Gastroesophageal sphincter (tissue), 4 donors: ENCODE results near the gene TTLL4. TPM values are rescaled to one million over a fixed set of nuclear protein-coding genes. Genes with fewer than 3 reads are reported as not detected.

Experiments used
- ATAC-seq: fragments of 150-250 bp; one replicate; pipeline ENCODE4 v1.9.1; 2016; ENCODE audit warnings: mild to moderate bottlenecking, moderate library complexity
- H3K27ac ChIP-seq, 4 donors: fragments of 200-600 bp; sonication (generic) in 3 of 4; 1 replicate in 3 of 4; 2 replicates in 1 of 4; pipeline ENCODE4 v1.5.1; 2016 to 2019
- H3K27me3 ChIP-seq: fragments of 200-600 bp; sonication (generic); one replicate; pipeline ENCODE4 v1.5.1; 2019
- H3K36me3 ChIP-seq, 2 donors: fragments of 200-600 bp; sonication (generic); one replicate each; pipeline ENCODE4 v1.5.1; 2019; ENCODE audit warnings: control low read depth in 1 of 2
- H3K4me1 ChIP-seq, 3 donors: fragments of 200-600 bp; sonication (generic); 1 replicate in 2 of 3; 2 replicates in 1 of 3; pipeline ENCODE4 v1.5.1; 2016 to 2019; ENCODE audit warnings: control low read depth in 2 of 3
- H3K4me3 ChIP-seq, 2 donors: fragments of 200-600 bp; sonication (generic); one replicate each; pipeline ENCODE4 v1.5.1; 2019; ENCODE audit warnings: mild to moderate bottlenecking in 1 of 2, moderate library complexity in 1 of 2
- H3K9me3 ChIP-seq, 3 donors: fragments of 200-600 bp; sonication (generic); one replicate each; pipeline ENCODE4 v1.5.1; 2017 to 2019; ENCODE audit warnings: control low read depth in 2 of 3
- EP300 ChIP-seq: sonication (generic); formaldehyde crosslinking; IDR thresholded peaks from one replicate; pipeline ENCODE4 v1.6.1; 2017; ENCODE audit warnings: antibody characterized with exemption, mild to moderate bottlenecking
- POLR2A ChIP-seq, 2 donors: fragments of 450-650 bp; IDR thresholded peaks; one replicate each; pipeline ENCODE4 v1.6.1; 2017; ENCODE audit warnings: antibody characterized with exemption in 2 of 2, mild to moderate bottlenecking in 2 of 2, moderate library complexity in 1 of 2
- POLR2AphosphoS5 ChIP-seq: sonication (generic); formaldehyde crosslinking; IDR thresholded peaks from one replicate; pipeline ENCODE4 v1.6.1; 2017; ENCODE audit warnings: antibody characterized with exemption
- WGBS, 2 donors: methylation state at CpG; one replicate each; pipeline ENCODE4 v1.1.5; 2018; ENCODE audit warnings: low coverage in 1 of 2; 5-methylcytosine and 5-hydroxymethylcytosine counted together
- total RNA-seq, 4 donors: library from RNA; depleted of rRNA; stranded (reverse); fragments of >200 nt; gene quantifications; one replicate each; pipeline ENCODE4 v1.1.0, GENCODE V29; 2016
- TF ChIP-seq, protein P1 (sequence below), 4 experiments: fragments of 200-600 bp in 2 of 4; fragments of 450-650 bp in 2 of 4; sonication (generic) in 1 of 4; IDR thresholded peaks; one replicate each; pipeline ENCODE4 v1.5.1; 2017 to 2019; ENCODE audit warnings: antibody characterized with exemption in 4 of 4, mild to moderate bottlenecking in 2 of 4, moderate library complexity in 2 of 4

Gene TTLL4
- total RNA-seq, 4 donors from 2014 or later, result 6.5 to 12.1 (median 8.7) TPM

DNA sequence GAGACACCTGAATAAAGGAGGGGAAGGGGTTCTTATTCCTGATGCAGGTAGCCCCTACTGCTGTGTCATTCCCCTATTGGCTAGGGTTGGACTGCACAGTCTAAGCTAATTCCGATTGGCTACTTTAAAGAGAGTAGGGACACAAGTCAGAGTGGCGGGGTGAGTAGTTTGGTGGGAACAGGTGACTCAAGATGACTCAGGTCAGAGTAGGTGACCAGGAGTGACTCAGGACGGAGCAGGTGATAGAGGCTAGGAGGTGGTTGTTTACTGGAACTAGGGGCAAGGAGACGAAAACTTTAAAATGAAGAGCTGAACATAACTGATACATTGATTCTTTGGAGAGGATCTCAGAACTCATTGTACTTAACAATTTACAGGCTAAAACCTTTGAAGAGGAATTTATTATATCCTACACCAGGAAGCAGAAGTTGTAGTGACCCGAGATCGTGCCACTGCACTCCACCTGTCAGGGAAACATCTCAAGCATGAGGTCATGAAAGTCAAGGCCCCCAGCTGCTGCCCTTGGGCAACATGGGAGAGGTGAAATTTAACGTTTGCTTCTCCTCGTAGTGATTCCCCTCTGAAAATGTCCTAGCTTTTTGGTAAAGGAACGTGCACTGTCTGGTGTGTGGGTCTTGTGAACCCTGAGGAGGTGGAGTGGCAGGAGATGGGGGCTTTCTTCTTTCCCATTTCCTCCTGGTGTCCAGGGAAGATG is 66.8 kb downstream of the TTLL4 start:
- no peak for ATAC-seq
- TF ChIP-seq EP300 (no peak), POLR2AphosphoS5 (no peak), POLR2A (IDR thresholded peaks at IDR 0.05) (no peak)
- TF ChIP-seq, protein P1, sequence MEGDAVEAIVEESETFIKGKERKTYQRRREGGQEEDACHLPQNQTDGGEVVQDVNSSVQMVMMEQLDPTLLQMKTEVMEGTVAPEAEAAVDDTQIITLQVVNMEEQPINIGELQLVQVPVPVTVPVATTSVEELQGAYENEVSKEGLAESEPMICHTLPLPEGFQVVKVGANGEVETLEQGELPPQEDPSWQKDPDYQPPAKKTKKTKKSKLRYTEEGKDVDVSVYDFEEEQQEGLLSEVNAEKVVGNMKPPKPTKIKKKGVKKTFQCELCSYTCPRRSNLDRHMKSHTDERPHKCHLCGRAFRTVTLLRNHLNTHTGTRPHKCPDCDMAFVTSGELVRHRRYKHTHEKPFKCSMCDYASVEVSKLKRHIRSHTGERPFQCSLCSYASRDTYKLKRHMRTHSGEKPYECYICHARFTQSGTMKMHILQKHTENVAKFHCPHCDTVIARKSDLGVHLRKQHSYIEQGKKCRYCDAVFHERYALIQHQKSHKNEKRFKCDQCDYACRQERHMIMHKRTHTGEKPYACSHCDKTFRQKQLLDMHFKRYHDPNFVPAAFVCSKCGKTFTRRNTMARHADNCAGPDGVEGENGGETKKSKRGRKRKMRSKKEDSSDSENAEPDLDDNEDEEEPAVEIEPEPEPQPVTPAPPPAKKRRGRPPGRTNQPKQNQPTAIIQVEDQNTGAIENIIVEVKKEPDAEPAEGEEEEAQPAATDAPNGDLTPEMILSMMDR (IDR thresholded peaks at IDR 0.05), result no peak
- peaks cover 0 to 20% (median 2%) of the 10 kb centered on the region in 3 donors for H3K4me1 ChIP-seq
- no peaks in the 10 kb centered on the region for H3K9me3 ChIP-seq
- 95 to 97% methylated on average over 7 to 8 of the region's 9 CpGs for WGBS, 2 donors
- H3K27me3 ChIP-seq, result peaks cover 7% of the 10 kb centered on the region
- H3K4me3 ChIP-seq, result no peak overlapping the region
- no peaks in the 10 kb centered on the region for H3K36me3 ChIP-seq
- H3K27ac ChIP-seq, result no peak overlapping the region

DNA sequence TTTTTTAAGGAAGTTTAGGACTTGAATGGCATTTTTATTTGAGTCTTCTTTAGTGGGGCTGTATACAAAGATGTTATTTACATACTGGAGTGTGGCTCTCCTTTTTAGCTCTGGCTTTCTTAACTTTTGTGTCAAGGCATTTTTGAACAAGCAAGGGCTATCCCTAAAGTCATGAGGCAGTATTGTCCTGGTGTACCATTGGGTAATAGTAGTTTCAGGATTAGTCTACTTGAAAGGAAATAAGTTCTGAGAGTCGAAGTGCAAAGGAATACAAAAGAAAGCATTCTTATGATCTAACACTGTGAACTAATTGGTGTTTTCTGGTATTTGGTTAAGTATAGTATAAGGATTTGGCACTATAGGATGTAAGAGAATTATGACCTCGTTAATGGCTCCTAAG is 69.4 kb downstream of the TTLL4 start:
- TF ChIP-seq POLR2AphosphoS5 (no peak), POLR2A (IDR thresholded peaks at IDR 0.05) (no peak), EP300 (no peak)
- TF ChIP-seq, protein P1 (IDR thresholded peaks at IDR 0.05), result no peak
- peaks cover 7% of the 10 kb centered on the region for H3K27me3 ChIP-seq
- H3K36me3 ChIP-seq, result no peaks in the 10 kb centered on the region
- peaks cover 0 to 37% (median 10%) of the 10 kb centered on the region in 3 donors for H3K4me1 ChIP-seq
- ATAC-seq, result no peak
- no peak overlapping the region for H3K4me3 ChIP-seq
- no peaks in the 10 kb centered on the region for H3K9me3 ChIP-seq
- WGBS, 2 donors, result 89 to 100% methylated on average over 1 to 2 of the region's 2 CpGs
- H3K27ac ChIP-seq, result no peak overlapping the region

DNA sequence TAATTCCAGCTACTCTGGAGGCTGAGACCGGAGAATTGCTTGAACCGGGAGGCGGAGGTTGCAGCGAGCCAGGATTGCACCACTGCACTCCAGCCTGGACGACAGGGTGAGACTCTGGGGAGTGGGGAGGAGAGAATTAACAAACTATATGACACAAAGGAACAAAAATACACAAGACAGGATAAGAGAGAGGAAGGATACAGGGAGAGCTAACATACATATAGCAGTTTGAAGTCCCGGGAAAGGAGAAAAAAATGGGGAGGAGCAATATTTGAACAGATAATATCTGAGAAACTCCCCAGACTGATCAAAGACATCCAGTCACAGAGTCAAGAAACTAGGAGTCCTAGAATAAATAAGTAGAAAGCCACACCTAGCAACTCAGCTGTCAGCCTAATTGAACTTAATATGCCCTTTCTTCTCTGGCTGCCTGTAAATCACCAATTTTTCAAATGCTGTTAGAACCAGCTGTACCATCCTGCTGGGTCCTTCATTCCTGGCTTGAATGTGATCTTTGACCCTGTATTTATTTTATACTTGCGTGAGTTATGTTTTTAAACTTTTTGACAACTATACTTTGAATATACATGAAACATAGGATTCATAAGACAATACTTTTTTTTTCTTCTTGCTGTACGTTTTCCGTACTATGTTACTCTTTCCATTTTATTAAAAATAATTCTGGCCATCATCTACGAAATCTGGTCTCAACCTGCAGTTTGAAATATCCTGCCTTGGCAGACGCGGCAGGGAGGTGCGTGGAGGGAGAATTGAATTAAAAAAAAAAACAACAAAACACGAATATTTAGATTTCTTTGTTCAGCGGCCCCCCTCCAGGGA is 70.4 kb downstream of the TTLL4 start:
- WGBS, 2 donors, result 14 to 50% methylated on average over 9 to 11 of the region's 15 CpGs
- Histone ChIP-seq H3K4me3 (peak overlapping the region; percentile 51 to 71), H3K36me3 (no peaks in the 10 kb centered on the region), H3K9me3 (no peaks in the 10 kb centered on the region), H3K4me1 (peaks cover 0 to 37% (median 10%) of the 10 kb centered on the region in 3 donors), H3K27me3 (peaks cover 7% of the 10 kb centered on the region), H3K27ac (peak overlapping the region; percentile 15 to 86 (median 84))
- no peak for ATAC-seq
- TF ChIP-seq POLR2A (IDR thresholded peaks at IDR 0.05), result no peak

DNA sequence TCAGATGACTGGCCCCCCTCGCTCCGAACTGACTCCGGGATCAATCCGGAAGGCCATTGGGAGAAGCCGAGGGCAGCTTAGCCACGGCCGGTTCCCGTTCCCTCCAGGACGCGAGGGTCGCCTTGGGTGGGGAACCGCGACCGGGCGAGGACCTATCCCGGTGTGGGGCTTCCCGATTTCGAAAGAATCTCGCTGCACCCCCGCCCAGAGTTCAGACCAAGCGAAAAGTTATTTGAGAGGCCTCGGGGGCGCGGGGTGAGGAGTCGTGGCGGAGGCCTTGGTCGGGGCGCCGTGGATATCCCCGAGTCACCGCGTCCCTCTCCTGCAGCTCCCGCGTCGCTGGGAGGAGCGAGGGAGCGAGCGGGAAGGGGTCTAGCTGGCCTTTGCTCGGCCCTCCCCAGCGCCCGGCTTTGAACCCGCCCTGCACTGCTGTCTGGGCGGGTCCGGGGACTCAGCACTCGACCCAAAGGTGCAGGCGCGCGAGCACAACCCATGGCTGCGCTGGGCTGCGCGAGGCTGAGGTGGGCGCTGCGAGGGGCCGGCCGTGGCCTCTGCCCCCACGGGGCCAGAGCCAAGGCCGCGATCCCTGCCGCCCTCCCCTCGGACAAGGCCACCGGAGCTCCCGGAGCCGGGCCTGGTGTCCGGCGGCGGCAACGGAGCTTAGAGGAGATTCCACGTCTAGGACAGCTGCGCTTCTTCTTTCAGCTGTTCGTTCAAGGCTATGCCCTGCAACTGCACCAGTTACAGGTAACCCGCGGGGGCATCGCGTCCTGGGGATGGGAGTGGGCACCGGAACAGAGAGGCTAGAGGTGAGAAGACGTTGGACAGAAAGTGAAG is 71.3 kb downstream of the TTLL4 start, which contains the start of gene CYP27A1:
CYP27A1 (plus strand) TSS at position 457 of the 837 bp plus-strand sequence; CDS start at position 493, 36 bp downstream.
- 0 to 5% methylated on average over 2 to 4 of the region's 76 CpGs for WGBS, 2 donors
- peak within 1 kb of the TSS; percentile 15 to 86 (median 84) for H3K27ac ChIP-seq
- H3K9me3 ChIP-seq, result no peaks in the 10 kb centered on the region
- no peaks in the 10 kb centered on the region for H3K36me3 ChIP-seq
- peaks cover 7% of the 10 kb centered on the region for H3K27me3 ChIP-seq
- ATAC-seq, result peak; percentile 84
- peaks cover 0 to 37% (median 10%) of the 10 kb centered on the region in 3 donors for H3K4me1 ChIP-seq
- TF ChIP-seq EP300, result no peak
- TF ChIP-seq, protein P1 (IDR thresholded peaks at IDR 0.05), result no peak
- TF ChIP-seq POLR2A (IDR thresholded peaks at IDR 0.05), result peak; percentile 42 to 47
- TF ChIP-seq POLR2AphosphoS5, result peak; percentile 23
- H3K4me3 ChIP-seq, result peak within 1 kb of the TSS; percentile 51 to 71

DNA sequence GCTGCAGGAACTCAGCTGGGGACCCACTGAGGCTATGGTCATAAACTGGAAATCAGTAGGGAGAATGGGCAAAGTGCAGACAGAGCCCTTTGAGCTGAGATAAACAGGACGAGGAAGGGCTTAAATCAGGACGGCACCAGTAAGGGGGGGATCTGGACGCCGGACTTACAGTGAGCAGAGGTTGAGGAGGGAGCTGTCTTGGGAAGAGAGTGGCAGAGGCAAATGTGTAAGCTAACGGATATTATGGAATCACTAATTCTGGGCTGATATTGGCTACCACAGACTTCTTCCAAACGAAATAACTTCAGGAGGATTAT is 71.9 kb downstream of the TTLL4 start:
- H3K4me3 ChIP-seq, result peak overlapping the region; percentile 51 to 71
- peaks cover 7% of the 10 kb centered on the region for H3K27me3 ChIP-seq
- no peaks in the 10 kb centered on the region for H3K36me3 ChIP-seq
- peak overlapping the region; percentile 15 to 86 (median 84) for H3K27ac ChIP-seq
- TF ChIP-seq POLR2AphosphoS5, result no peak
- TF ChIP-seq, protein P1 (IDR thresholded peaks at IDR 0.05), result no peak
- TF ChIP-seq EP300, result no peak
- no peak for TF ChIP-seq POLR2A (IDR thresholded peaks at IDR 0.05)
- peaks cover 0 to 37% (median 10%) of the 10 kb centered on the region in 3 donors for H3K4me1 ChIP-seq
- 6 to 28% methylated on average over 6 of the region's 6 CpGs for WGBS, 2 donors
- peaks cover 0 to under 1% (median 0%) of the 10 kb centered on the region in 3 donors for H3K9me3 ChIP-seq
- ATAC-seq, result peak; percentile 35
